ENCODE results near the gene B4GALT5.

Gene B4GALT5

GRCh38 chr20:49603209-49603627, 110.5 kb downstream of the B4GALT5 start:
- no peak for DNase-seq (ENCODE audit: low read depth)

GRCh38 chr20:49602345-49603208, 111.1 kb downstream of the B4GALT5 start:
- DNase-seq (ENCODE audit: low read depth): no peak

GRCh38 chr20:49601153-49601924, 112.3 kb downstream of the B4GALT5 start:
- no peak for DNase-seq (ENCODE audit: low read depth)

- DNase-seq (ENCODE audit: low read depth): no peak
Observed at GRCh38 chr20:49599746-49600113, 113.9 kb downstream of the B4GALT5 start.

- no peak for DNase-seq (ENCODE audit: low read depth)
Observed at GRCh38 chr20:49597825-49598395, 115.8 kb downstream of the B4GALT5 start.

- DNase-seq (ENCODE audit: low read depth): no peak
Observed at GRCh38 chr20:49595811-49596561, 117.7 kb downstream of the B4GALT5 start.

- no peak for DNase-seq (ENCODE audit: low read depth)
Observed at GRCh38 chr20:49595346-49595745, 118.3 kb downstream of the B4GALT5 start.

- no peak for DNase-seq (ENCODE audit: low read depth)
Observed at GRCh38 chr20:49594931-49595315, 118.8 kb downstream of the B4GALT5 start.

GRCh38 chr20:49594143-49594930, 119.3 kb downstream of the B4GALT5 start:
- DNase-seq (ENCODE audit: low read depth): no peak

- no peak for DNase-seq (ENCODE audit: low read depth)
Observed at GRCh38 chr20:49593466-49594142, 120.1 kb downstream of the B4GALT5 start.

GRCh38 chr20:49592120-49592519, 121.6 kb downstream of the B4GALT5 start:
- DNase-seq (ENCODE audit: low read depth): no peak

- no peak for DNase-seq (ENCODE audit: low read depth)
Observed at GRCh38 chr20:49591217-49591865, 122.3 kb downstream of the B4GALT5 start.

GRCh38 chr20:49590163-49591017, 123.3 kb downstream of the B4GALT5 start:
- no peak for DNase-seq (ENCODE audit: low read depth)

- DNase-seq (ENCODE audit: low read depth): no peak
Observed at GRCh38 chr20:49589747-49590146, 123.9 kb downstream of the B4GALT5 start.

- no peak for DNase-seq (ENCODE audit: low read depth)
Observed at GRCh38 chr20:49587111-49587570, 126.5 kb downstream of the B4GALT5 start.

- DNase-seq (ENCODE audit: low read depth): no peak
Observed at GRCh38 chr20:49585585-49586245, 128.0 kb downstream of the B4GALT5 start.

GRCh38 chr20:49584418-49585382, 129.0 kb downstream of the B4GALT5 start:
- no peak for DNase-seq (ENCODE audit: low read depth)

Measured in T-helper 22 cell (primary cell).